Neutrophil (primary cell): ENCODE measurements around the gene CDH8.

Experiments
- H3K27ac ChIP-seq: fragments of 200-600 bp; sonication (generic); 2 replicates; pipeline ENCODE4 v1.5.1; 2016; ENCODE audit warnings: mild to moderate bottlenecking, moderate library complexity
- H3K27me3 ChIP-seq: fragments of 200-600 bp; sonication (generic); 2 replicates; pipeline ENCODE4 v1.6.0; 2016; ENCODE audit warnings: mild to moderate bottlenecking
- H3K36me3 ChIP-seq: fragments of 200-600 bp; sonication (generic); 2 replicates; pipeline ENCODE4 v1.5.1; 2017
- H3K4me1 ChIP-seq, 2 experiments: fragments of 200-600 bp in 1 of 2; sonication (generic) in 1 of 2; 1 replicate in 1 of 2; 2 replicates in 1 of 2; pipeline versions ENCODE4 v1.5.1 to v1.6.1; 2013 to 2016; ENCODE audit warnings: low read depth in 1 of 2, low read length in 1 of 2, mild to moderate bottlenecking in 1 of 2, moderate library complexity in 1 of 2; ENCODE audit not compliant: control insufficient read depth in 1 of 2, insufficient read depth in 1 of 2
- H3K4me3 ChIP-seq, 2 experiments: fragments of 200-600 bp in 1 of 2; sonication (generic) in 1 of 2; 1 replicate in 1 of 2; 2 replicates in 1 of 2; pipeline ENCODE4 v1.5.1; 2013 to 2016; ENCODE audit warnings: low read depth in 1 of 2, low read length in 1 of 2, mild to moderate bottlenecking in 1 of 2, moderate library complexity in 1 of 2
- H3K9me3 ChIP-seq: fragments of 200-600 bp; sonication (generic); 2 replicates; pipeline ENCODE4 v1.5.1; 2016
- CTCF ChIP-seq: fragments of 200-600 bp; sonication (generic); IDR thresholded peaks from 2 replicates; pipeline ENCODE4 v1.5.1; 2016; ENCODE audit warnings: antibody characterized with exemption

The CDH8 gene

GRCh38 chr16:61665512-61665911, 370.7 kb downstream of the CDH8 start:
- Histone ChIP-seq H3K4me1 (no peaks in the 10 kb centered on the region), H3K4me3 (no peak overlapping the region), H3K27me3 (no peaks in the 10 kb centered on the region), H3K36me3 (no peaks in the 10 kb centered on the region), H3K27ac (no peak overlapping the region), H3K9me3 (no peaks in the 10 kb centered on the region)
- TF ChIP-seq CTCF, result no peak

- Histone ChIP-seq H3K9me3 (no peaks in the 10 kb centered on the region), H3K4me1 (no peaks in the 10 kb centered on the region), H3K4me3 (no peak overlapping the region), H3K36me3 (no peaks in the 10 kb centered on the region), H3K27ac (no peak overlapping the region), H3K27me3 (no peaks in the 10 kb centered on the region)
- TF ChIP-seq CTCF, result no peak
Measured at GRCh38 chr16:61659936-61660335, 376.3 kb downstream of the CDH8 start.

- no peaks in the 10 kb centered on the region for H3K4me1 ChIP-seq
- no peak for TF ChIP-seq CTCF
Measured at GRCh38 chr16:61654962-61655361, 381.3 kb downstream of the CDH8 start.

GRCh38 chr16:61653544-61653943, 382.7 kb downstream of the CDH8 start:
- no peaks in the 10 kb centered on the region for H3K4me1 ChIP-seq
- TF ChIP-seq CTCF, result no peak
- H3K36me3 ChIP-seq, result no peaks in the 10 kb centered on the region
- H3K27ac ChIP-seq, result no peak overlapping the region
- H3K4me3 ChIP-seq, result no peak overlapping the region
- no peaks in the 10 kb centered on the region for H3K9me3 ChIP-seq
- no peaks in the 10 kb centered on the region for H3K27me3 ChIP-seq

More at GRCh38 chr16:61654962-61655361, 381.3 kb downstream of the CDH8 start:
- Histone ChIP-seq H3K9me3 (no peaks in the 10 kb centered on the region), H3K36me3 (no peaks in the 10 kb centered on the region), H3K27me3 (no peaks in the 10 kb centered on the region), H3K4me3 (no peak overlapping the region), H3K27ac (no peak overlapping the region)

GRCh38 chr16:61645561-61645960, 390.7 kb downstream of the CDH8 start:
- H3K27me3 ChIP-seq, result no peaks in the 10 kb centered on the region
- no peaks in the 10 kb centered on the region for H3K4me1 ChIP-seq
- no peak for TF ChIP-seq CTCF
- H3K9me3 ChIP-seq, result no peaks in the 10 kb centered on the region
- H3K27ac ChIP-seq, result no peak overlapping the region
- H3K4me3 ChIP-seq, result no peak overlapping the region
- H3K36me3 ChIP-seq, result no peaks in the 10 kb centered on the region

GRCh38 chr16:61644736-61645135, 391.5 kb downstream of the CDH8 start:
- H3K27me3 ChIP-seq, result no peaks in the 10 kb centered on the region
- H3K36me3 ChIP-seq, result no peaks in the 10 kb centered on the region
- H3K4me1 ChIP-seq, result no peaks in the 10 kb centered on the region
- H3K27ac ChIP-seq, result no peak overlapping the region
- no peak overlapping the region for H3K4me3 ChIP-seq
- no peak for TF ChIP-seq CTCF
- H3K9me3 ChIP-seq, result no peaks in the 10 kb centered on the region
